HL-60 (cell line): ENCODE data around the gene PRC1.
A peak's percentile ranks its signal among the peaks of the same experiment; 100 is the strongest.

ENCODE experiments used
- DNase-seq, 2 experiments: peaks; one replicate each; pipeline ENCODE4 v3.0.0-alpha.2; 2010 to 2020; ENCODE audit warnings: low read depth in 1 of 2, low spot score in 1 of 2
- H3K27ac ChIP-seq: fragments of 250-450 bp; sonication (Bioruptor Pico); replicated peaks from 2 replicates; pipeline ENCODE4 v1.5.1; 2020; ENCODE audit warnings: mild to moderate bottlenecking, moderate library complexity
- H3K27me3 ChIP-seq: fragments of 250-450 bp; sonication (Bioruptor Pico); 2 replicates; pipeline ENCODE4 v1.5.1; 2021; ENCODE audit warnings: mild to moderate bottlenecking, moderate library complexity; ENCODE audit not compliant: insufficient read depth, poor library complexity, severe bottlenecking
- H3K4me3 ChIP-seq: replicated peaks from 2 replicates; pipeline ENCODE4 v1.5.1; 2011; ENCODE audit warnings: mild to moderate bottlenecking, control low read depth, low read length; ENCODE audit not compliant: insufficient read depth
- GABPA ChIP-seq: IDR thresholded peaks from 2 replicates; pipeline ENCODE4 v1.6.1; 2012; ENCODE audit warnings: low read depth
- POLR2AphosphoS5 ChIP-seq: IDR thresholded peaks from 2 replicates; pipeline ENCODE4 v1.6.1; 2012; ENCODE audit warnings: low read depth
- SPI1 ChIP-seq: IDR thresholded peaks from 2 replicates; pipeline ENCODE4 v1.6.1; 2012; ENCODE audit warnings: low read depth, mild to moderate bottlenecking, borderline replicate concordance
- TF ChIP-seq, protein P1 (sequence below): IDR thresholded peaks from 2 replicates; pipeline ENCODE4 v1.6.1; 2012; ENCODE audit warnings: low read depth; ENCODE audit not compliant: insufficient replicate concordance
- TF ChIP-seq, protein P2 (sequence below): IDR thresholded peaks from one replicate; pipeline ENCODE4 v1.5.1; 2011; ENCODE audit warnings: low read length, control low read depth, inconsistent platforms; ENCODE audit not compliant: insufficient read depth

The PRC1 gene

DNA sequence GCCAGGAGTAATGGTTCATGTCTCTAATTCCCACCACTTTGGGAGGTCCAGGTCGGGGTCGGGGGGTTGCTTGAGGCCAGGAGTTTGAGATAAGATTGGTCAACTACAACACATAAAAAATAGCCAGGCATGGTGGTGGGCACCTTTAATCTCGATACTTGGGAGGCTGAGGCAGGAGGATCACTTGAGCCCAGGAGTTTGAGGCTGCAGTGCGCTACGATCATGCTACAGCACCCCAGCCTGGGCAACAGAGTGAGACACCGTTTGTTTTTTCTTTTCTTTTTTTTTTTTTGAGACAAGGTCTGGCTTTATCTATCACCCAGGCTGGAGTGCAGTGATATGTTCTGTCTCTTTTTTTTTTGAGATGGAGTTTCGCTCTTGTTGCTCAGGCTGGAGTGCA lies 29.4 kb upstream of the PRC1 start:
- H3K27ac ChIP-seq: no peak overlapping the region
- no peak for DNase-seq
- no peak overlapping the region for H3K4me3 ChIP-seq
- TF ChIP-seq, protein P1, sequence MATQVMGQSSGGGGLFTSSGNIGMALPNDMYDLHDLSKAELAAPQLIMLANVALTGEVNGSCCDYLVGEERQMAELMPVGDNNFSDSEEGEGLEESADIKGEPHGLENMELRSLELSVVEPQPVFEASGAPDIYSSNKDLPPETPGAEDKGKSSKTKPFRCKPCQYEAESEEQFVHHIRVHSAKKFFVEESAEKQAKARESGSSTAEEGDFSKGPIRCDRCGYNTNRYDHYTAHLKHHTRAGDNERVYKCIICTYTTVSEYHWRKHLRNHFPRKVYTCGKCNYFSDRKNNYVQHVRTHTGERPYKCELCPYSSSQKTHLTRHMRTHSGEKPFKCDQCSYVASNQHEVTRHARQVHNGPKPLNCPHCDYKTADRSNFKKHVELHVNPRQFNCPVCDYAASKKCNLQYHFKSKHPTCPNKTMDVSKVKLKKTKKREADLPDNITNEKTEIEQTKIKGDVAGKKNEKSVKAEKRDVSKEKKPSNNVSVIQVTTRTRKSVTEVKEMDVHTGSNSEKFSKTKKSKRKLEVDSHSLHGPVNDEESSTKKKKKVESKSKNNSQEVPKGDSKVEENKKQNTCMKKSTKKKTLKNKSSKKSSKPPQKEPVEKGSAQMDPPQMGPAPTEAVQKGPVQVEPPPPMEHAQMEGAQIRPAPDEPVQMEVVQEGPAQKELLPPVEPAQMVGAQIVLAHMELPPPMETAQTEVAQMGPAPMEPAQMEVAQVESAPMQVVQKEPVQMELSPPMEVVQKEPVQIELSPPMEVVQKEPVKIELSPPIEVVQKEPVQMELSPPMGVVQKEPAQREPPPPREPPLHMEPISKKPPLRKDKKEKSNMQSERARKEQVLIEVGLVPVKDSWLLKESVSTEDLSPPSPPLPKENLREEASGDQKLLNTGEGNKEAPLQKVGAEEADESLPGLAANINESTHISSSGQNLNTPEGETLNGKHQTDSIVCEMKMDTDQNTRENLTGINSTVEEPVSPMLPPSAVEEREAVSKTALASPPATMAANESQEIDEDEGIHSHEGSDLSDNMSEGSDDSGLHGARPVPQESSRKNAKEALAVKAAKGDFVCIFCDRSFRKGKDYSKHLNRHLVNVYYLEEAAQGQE: no peak
- TF ChIP-seq SPI1 (no peak), GABPA (no peak), POLR2AphosphoS5 (no peak)
- TF ChIP-seq, protein P2, sequence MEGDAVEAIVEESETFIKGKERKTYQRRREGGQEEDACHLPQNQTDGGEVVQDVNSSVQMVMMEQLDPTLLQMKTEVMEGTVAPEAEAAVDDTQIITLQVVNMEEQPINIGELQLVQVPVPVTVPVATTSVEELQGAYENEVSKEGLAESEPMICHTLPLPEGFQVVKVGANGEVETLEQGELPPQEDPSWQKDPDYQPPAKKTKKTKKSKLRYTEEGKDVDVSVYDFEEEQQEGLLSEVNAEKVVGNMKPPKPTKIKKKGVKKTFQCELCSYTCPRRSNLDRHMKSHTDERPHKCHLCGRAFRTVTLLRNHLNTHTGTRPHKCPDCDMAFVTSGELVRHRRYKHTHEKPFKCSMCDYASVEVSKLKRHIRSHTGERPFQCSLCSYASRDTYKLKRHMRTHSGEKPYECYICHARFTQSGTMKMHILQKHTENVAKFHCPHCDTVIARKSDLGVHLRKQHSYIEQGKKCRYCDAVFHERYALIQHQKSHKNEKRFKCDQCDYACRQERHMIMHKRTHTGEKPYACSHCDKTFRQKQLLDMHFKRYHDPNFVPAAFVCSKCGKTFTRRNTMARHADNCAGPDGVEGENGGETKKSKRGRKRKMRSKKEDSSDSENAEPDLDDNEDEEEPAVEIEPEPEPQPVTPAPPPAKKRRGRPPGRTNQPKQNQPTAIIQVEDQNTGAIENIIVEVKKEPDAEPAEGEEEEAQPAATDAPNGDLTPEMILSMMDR: no peak
- no peaks in the 10 kb centered on the region for H3K27me3 ChIP-seq

DNA sequence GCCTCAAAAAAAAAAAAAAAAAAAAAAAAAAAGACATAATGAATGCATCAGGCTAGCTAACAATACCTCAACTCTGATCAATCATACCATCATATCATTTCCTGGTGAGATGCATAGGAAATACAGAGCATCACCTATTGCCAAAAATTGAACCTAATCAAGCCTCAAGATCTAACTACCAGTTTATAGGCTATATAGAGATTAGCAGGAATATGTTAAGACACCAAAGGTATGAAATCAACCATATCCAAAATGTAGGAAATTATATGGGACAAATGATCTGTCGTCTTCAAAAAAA lies 28.4 kb upstream of the PRC1 start:
- TF ChIP-seq SPI1 (no peak), GABPA (no peak), POLR2AphosphoS5 (no peak)
- TF ChIP-seq, protein P1: no peak
- TF ChIP-seq, protein P2: no peak
- H3K27me3 ChIP-seq: no peaks in the 10 kb centered on the region
- peak overlapping the region; percentile 100 for H3K4me3 ChIP-seq
- DNase-seq: no peak
- H3K27ac ChIP-seq: peak overlapping the region; percentile 70

DNA sequence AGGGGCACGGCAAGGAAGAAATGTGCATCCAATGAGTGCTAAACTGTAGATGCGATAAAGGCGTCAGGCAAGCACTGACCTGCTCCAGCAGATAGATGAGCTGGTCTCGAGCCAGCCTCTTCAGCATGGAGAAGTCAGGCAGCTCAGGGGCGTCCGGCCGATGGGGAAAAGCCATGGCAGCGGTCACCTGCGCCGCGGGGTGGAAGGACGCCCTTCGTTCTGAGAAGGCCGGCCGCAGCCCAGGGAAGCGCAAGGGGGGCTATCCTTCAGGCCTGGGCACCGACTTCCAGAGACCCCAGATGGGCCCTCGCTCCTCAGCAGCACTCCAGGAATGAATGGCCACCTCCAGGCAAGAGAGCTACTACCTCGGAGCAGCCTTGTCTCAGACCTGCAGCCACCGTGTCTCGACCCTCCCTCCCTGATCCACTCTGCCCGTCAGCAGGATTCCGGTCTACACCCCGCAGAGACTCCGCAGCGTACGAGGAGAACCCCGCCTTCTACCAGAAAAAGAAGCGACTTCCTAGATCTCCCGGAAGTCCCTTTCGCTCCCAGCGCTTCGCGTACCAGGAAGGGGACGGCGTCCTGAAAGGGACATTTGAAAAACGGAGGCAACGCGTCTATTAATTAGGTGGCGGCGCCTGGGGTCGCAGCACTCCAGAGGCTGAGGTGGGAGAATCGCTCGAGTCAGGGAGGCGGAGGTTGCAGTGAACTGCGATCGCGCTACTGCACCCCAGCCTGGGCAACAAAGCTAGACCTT lies 27.9 kb upstream of the PRC1 start, which contains the start of gene VPS33B:
Gene VPS33B, minus strand, starts transcription at position 520 of the 757 bp plus-strand sequence. Its CDS starts 345 bp downstream, at position 175.
- Histone ChIP-seq H3K27ac (peak within 1 kb of the TSS; percentile 70), H3K4me3 (peak within 1 kb of the TSS; percentile 100), H3K27me3 (no peaks in the 10 kb centered on the region)
- peak; percentile 88 to 93 for DNase-seq
- TF ChIP-seq GABPA (peak; percentile 82), POLR2AphosphoS5 (peak; percentile 78)
- TF ChIP-seq, protein P2: no peak
- TF ChIP-seq, protein P1: peak; percentile 51
